Fibroblast of villous mesenchyme (primary cell): ENCODE measurements around the gene DSG2. TPM values are rescaled to one million over a fixed set of nuclear protein-coding genes. Genes with fewer than 3 reads are reported as not detected.

Experiments
- DNase-seq: peaks from one replicate; pipeline ENCODE4 v3.0.0-alpha.2; 2010; ENCODE audit warnings: low read depth
- H3K4me3 ChIP-seq: 2 replicates; pipeline ENCODE4 v1.5.1; 2011; ENCODE audit warnings: low read depth, mild to moderate bottlenecking, low read length
- total RNA-seq: library from RNA; depleted of rRNA; stranded (reverse); fragments of >200 nt; gene quantifications from 2 replicates; pipeline ENCODE4 v1.2.3, GENCODE V29; 2012
- TF ChIP-seq, protein P1 (sequence below): IDR thresholded peaks from 2 replicates; pipeline ENCODE4 v1.5.1; 2012; ENCODE audit warnings: low read depth, mild to moderate bottlenecking, low read length; ENCODE audit not compliant: insufficient read depth

DSG2 gene
- total RNA-seq, 1 donor = 2.6 TPM

DNA sequence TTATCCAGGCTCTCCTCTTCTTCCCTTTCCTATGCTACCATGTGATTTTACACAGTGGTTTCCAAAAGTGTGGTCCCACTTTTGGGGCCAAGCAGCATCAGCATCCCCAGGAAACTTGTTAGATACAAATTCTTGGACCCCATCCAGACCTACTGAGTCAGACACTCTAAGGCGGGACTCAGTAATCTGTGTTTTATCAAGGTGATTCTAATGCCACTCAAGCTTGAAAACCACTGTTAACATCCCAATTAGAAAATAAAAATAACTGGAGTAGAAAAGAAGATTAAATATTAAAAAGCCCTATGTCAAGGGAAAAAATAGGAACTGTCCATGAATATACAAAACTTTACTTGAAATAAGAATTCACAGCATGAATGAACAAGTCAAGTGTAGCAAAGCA is 10.8 kb downstream of the DSG2 start:
- no peak for DNase-seq
- TF ChIP-seq, protein P1, sequence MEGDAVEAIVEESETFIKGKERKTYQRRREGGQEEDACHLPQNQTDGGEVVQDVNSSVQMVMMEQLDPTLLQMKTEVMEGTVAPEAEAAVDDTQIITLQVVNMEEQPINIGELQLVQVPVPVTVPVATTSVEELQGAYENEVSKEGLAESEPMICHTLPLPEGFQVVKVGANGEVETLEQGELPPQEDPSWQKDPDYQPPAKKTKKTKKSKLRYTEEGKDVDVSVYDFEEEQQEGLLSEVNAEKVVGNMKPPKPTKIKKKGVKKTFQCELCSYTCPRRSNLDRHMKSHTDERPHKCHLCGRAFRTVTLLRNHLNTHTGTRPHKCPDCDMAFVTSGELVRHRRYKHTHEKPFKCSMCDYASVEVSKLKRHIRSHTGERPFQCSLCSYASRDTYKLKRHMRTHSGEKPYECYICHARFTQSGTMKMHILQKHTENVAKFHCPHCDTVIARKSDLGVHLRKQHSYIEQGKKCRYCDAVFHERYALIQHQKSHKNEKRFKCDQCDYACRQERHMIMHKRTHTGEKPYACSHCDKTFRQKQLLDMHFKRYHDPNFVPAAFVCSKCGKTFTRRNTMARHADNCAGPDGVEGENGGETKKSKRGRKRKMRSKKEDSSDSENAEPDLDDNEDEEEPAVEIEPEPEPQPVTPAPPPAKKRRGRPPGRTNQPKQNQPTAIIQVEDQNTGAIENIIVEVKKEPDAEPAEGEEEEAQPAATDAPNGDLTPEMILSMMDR = no peak
- H3K4me3 ChIP-seq = no peak overlapping the region

DNA sequence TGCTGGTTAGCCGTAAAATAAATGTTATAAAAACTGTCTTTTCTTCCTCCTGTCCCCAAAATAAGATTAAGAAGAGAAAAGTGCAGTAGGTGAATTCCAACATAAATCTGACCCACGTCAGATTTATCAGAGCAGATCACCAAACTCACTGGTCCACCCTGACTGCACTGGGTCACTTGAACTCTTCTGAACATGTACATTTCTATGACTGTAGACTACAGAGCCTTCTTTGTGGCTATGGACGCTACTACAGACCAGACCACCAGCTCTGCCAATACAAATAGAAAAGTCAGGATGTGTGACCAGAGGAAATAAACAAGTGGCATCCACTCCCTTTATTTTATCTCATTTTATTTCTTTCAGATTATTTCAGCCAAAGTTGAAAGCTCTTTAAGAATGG is 11.6 kb downstream of the DSG2 start:
- TF ChIP-seq, protein P1 = no peak
- H3K4me3 ChIP-seq = no peak overlapping the region
- DNase-seq = no peak

DNA sequence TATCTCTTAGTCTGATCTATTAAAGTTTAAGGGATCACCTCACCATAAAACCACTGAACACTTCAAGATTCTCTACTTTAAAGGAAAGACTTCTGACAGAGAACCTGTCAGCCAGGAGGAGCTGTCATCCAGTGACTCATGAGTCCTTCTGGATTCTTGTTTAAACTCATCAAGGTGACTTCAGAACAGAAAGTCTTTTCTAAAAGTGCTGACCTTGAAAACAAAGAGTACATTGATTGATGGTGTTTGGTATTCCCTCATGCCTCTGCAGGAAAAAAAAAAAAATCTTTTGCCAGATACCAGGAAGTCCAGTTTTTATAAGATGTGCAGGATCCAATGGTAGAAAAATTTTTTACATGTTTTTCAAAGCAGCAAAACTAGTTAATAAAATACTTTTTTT is 12.3 kb downstream of the DSG2 start:
- TF ChIP-seq, protein P1 = no peak
- no peak for DNase-seq
- H3K4me3 ChIP-seq = no peak overlapping the region

DNA sequence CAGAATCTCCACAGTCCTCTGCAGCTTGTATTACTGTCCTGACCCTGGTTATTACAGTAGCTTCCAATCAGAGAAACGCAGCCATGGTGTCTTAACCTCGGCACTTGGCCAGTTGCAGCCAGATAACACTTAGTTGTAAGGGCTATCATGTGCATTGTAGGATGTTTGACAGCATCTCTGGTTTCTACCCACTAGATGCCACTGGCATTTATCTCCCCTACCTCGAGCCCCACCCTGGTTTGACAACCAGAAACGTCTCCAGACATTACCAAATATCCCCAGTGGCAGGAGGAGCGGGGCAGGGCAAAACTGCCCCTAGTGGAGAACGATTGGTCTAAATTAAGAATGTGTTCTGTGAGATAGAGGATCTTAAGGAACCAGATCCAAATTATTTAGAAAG is 13.1 kb downstream of the DSG2 start:
- DNase-seq = no peak
- TF ChIP-seq, protein P1 = peak; percentile 18
- no peak overlapping the region for H3K4me3 ChIP-seq

DNA sequence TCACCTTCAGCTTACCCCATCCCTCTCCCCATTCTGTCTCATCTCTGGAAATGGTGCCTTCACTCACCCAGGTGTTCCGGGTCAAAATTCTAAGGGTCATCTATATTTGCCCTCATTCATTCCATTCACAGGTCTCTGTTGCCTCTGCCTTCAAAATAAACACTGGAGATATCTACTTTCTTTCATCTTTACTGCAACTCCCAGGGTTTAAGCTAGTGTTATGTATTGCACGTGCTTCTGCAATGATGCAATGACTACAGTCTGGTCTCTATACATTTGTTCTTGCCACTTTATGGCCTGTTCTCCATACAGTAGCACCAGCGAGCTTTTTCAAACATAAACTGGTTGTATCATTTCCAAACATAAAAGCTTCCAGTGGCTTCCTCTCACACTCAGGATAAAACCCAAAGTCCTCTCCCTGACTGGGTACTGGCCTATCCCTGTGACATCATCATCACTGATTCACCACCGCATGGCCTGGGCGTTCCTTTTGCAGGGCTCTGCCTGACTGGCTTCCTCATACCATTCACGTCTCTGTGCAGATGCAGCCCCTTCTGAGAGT is 14.3 kb downstream of the DSG2 start:
- TF ChIP-seq, protein P1 = no peak
- peak; percentile 82 for DNase-seq

DNA sequence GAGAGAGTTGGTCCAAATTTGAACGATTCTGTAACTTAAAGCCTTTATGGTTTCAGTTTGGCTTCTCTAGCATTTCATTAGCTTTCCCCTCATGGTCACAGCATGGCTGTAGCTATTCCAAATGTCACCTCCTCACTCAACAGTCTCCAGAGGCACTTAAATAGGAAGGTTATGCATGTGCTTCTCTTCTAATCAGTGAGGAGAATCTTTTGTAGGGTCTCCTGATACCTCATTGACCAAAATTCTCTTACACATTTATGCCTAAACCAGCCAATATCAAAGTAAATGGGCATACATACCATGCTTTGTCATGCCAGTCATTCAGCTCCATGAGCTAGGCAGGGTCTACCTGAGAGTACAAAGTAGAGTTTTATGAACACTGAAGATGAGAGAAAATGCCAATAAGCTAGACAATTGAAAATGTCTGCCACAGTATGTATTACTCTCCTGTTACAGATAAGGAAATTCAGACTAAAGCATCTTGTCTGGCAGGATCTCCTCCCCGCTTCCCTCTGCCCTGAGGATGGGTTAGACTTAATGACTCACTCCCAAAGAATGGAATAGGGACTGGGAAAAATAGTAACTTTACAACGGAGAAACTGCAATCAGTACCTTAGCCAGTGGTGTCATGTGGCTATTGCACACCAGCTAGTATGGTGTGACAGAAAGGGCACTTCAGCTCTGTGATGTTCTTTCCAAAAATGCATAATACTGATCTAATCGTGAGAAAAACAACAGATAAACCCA is 15.4 kb downstream of the DSG2 start:
- TF ChIP-seq, protein P1 = no peak
- no peak overlapping the region for H3K4me3 ChIP-seq
- peak; percentile 77 for DNase-seq

More for the DNA sequence above, 14.3 kb downstream of the DSG2 start:
- no peak overlapping the region for H3K4me3 ChIP-seq

DNA sequence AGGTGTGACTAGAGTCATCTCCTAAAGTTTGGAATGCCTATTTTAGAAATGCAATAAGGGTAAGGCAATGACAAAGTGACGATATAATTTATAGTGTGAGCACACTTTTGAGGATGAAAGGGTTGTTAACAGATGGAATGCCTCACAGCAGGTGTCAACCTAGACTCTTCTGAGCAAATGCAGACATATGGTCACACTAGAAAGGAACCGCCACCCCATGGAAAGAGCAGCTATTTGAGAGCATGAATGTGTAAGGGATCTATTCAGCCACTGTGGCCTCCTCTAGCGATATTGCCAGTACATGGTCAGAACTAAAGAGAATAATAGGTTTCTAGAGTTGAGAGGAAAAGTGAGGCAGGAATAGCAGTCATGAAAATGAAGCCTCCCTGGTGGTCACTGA is 18.5 kb downstream of the DSG2 start:
- TF ChIP-seq, protein P1 = no peak
- no peak overlapping the region for H3K4me3 ChIP-seq
- no peak for DNase-seq
